K562 (cell line): ENCODE measurements around the gene FXYD1. TPM values are rescaled to one million over a fixed set of nuclear protein-coding genes. Genes with fewer than 3 reads are reported as not detected.

ENCODE experiments used
- ARID2 ChIP-seq: fragments of 450-650 bp; IDR thresholded peaks from 2 replicates; pipeline ENCODE4 v1.6.1; 2017; ENCODE audit warnings: antibody characterized with exemption, mild to moderate bottlenecking
- ELK3 ChIP-seq: fragments of 450-650 bp; formaldehyde crosslinking; IDR thresholded peaks from 2 replicates; pipeline ENCODE4 v1.4.0; 2020; ENCODE audit warnings: mild to moderate bottlenecking
- GTF2B ChIP-seq: IDR thresholded peaks from 2 replicates; pipeline ENCODE4 v1.6.1; 2011; ENCODE audit not compliant: insufficient read length; ENCODE audit errors: extremely low read depth
- HDAC2 ChIP-seq: fragments of 450-650 bp; IDR thresholded peaks from 2 replicates; pipeline ENCODE4 v1.6.1; 2016; ENCODE audit warnings: mild to moderate bottlenecking
- HMG20A ChIP-seq: fragments of 450-650 bp; formaldehyde crosslinking; conservative IDR thresholded peaks from 2 replicates; pipeline ENCODE4 v1.4.0; 2020; ENCODE audit warnings: mild to moderate bottlenecking, mixed read lengths
- NCOA4 ChIP-seq: fragments of 450-650 bp; IDR thresholded peaks from 2 replicates; pipeline ENCODE4 v1.6.1; 2018; ENCODE audit warnings: mild to moderate bottlenecking; ENCODE audit not compliant: partially characterized antibody
- OTX1 ChIP-seq: fragments of 450-650 bp; formaldehyde crosslinking; IDR thresholded peaks from 2 replicates; pipeline ENCODE4 v1.4.0; 2022; ENCODE audit warnings: mild to moderate bottlenecking
- RAD51 ChIP-seq: fragments of 450-650 bp; IDR thresholded peaks from 2 replicates; pipeline ENCODE4 v1.7.1; 2016; ENCODE audit warnings: low read depth, mild to moderate bottlenecking, borderline replicate concordance
- ZBTB11 ChIP-seq, 3 experiments: fragments of 200-800 bp in 1 of 3; fragments of 250-450 bp in 1 of 3; fragments of 450-650 bp in 1 of 3; sonication (Bioruptor Pico) in 1 of 3; sonication (Bioruptor generic) in 1 of 3; formaldehyde crosslinking in 1 of 3; IDR thresholded peaks; 2 replicates each; pipeline versions ENCODE4 v1.6.1 to v1.8.0; 2016 to 2022; ENCODE audit warnings: mild to moderate bottlenecking in 2 of 3, missing genetic modification characterization in 2 of 3, missing compliant biosample characterization in 1 of 3, moderate library complexity in 1 of 3
- ZNF407 ChIP-seq: fragments of 450-650 bp; IDR thresholded peaks from 2 replicates; pipeline ENCODE4 v1.6.1; 2016; ENCODE audit warnings: low read depth
- ZNF644 ChIP-seq: fragments of 200-800 bp; sonication (Bioruptor generic); IDR thresholded peaks from 2 replicates; pipeline ENCODE4 v1.6.1; 2016; ENCODE audit warnings: low read depth, missing genetic modification characterization, missing compliant biosample characterization
- ZNF668 ChIP-seq: fragments of 250-450 bp; sonication (Bioruptor Pico); IDR thresholded peaks from 2 replicates; pipeline ENCODE4 v1.8.0; 2022; ENCODE audit warnings: mild to moderate bottlenecking, inconsistent platforms
- polyA plus RNA-seq, 8 experiments: library from polyadenylated mRNA; depleted of rRNA in 4 of 8; stranded (reverse) in 5 of 8; unstranded in 3 of 8; fragments of >200 nt; fragmentation: Nextera tagmentation in 2 of 8; fragmentation: Illumina TruSeq in 1 of 8; extraction: Ambion mirVana in 2 of 8; extraction: Trizol in 1 of 8; gene quantifications; 2 replicates each; pipeline versions ENCODE4 v1.2.1 to v1.2.3, GENCODE V29; 2011 to 2014; ENCODE audit warnings: inconsistent platforms in 1 of 8, missing spikeins in 1 of 8
- total RNA-seq, 7 experiments: library from RNA; depleted of rRNA in 6 of 7; stranded (reverse); fragments of >200 nt in 6 of 7; fragmentation: Illumina TruSeq in 2 of 7; extraction: Trizol in 2 of 7; gene quantifications; 2 replicates each; pipeline versions ENCODE4 v1.2.1 to v1.2.3, GENCODE V29; 2011 to 2021; ENCODE audit warnings: low replicate concordance in 1 of 7

Gene FXYD1
- total and polyA plus RNA-seq, 9 of the 15 experiments (the other 6 are each of a cell fraction or from before 2014, with no cell fraction given), result 0.40 to 3.2 (median 1.8) TPM; not detected in 3

- TF ChIP-seq ZNF407 (no peak), HDAC2 (peak; percentile 93), ZNF668 (CRISPR knock-in tag) (no peak), ZNF644 (no peak), ARID2 (no peak), HMG20A (CRISPR knock-in tag) (no peak), ELK3 (CRISPR knock-in tag) (no peak), OTX1 (CRISPR knock-in tag) (no peak), RAD51 (no peak), ZBTB11 (CRISPR knock-in tag; IDR thresholded peaks at IDR 0.05) (no peak), NCOA4 (no peak), GTF2B (no peak)
Measured at GRCh38 chr19:35144600-35145436, 6.2 kb downstream of the FXYD1 start (continued).
